PFSK-1 (cell line): Measurements from ENCODE around the gene SPNS3.

ENCODE experiments used
- FOXP2 ChIP-seq: optimal IDR thresholded peaks from 2 replicates; pipeline ENCODE3; 2011; ENCODE audit warnings: borderline replicate concordance, control low read depth, inconsistent platforms; ENCODE audit not compliant: insufficient read depth; ENCODE audit errors: extremely low read length, extremely low read depth
- POLR2AphosphoS5 ChIP-seq: IDR thresholded peaks from 2 replicates; pipeline ENCODE4 v1.6.1; 2012; ENCODE audit warnings: low read depth, mild to moderate bottlenecking, control low read depth, low read length, moderate library complexity
- REST ChIP-seq, 2 experiments: IDR thresholded peaks; 2 replicates each; pipeline versions ENCODE4 v1.6.1 to v1.8.0; 2011 to 2012; ENCODE audit warnings: low read depth in 2 of 2, low read length in 2 of 2, control low read depth in 1 of 2, inconsistent platforms in 1 of 2, mild to moderate bottlenecking in 1 of 2, moderate library complexity in 1 of 2; ENCODE audit not compliant: insufficient read depth in 1 of 2
- SIN3A ChIP-seq: IDR thresholded peaks from 2 replicates; pipeline ENCODE4 v1.6.1; 2012; ENCODE audit warnings: mild to moderate bottlenecking, low read length, moderate library complexity, borderline replicate concordance; ENCODE audit not compliant: insufficient read depth
- TAF1 ChIP-seq: IDR thresholded peaks from 2 replicates; pipeline ENCODE4 v1.6.1; 2012; ENCODE audit warnings: low read length, control low read depth, borderline replicate concordance; ENCODE audit not compliant: insufficient read depth

SPNS3 gene

GRCh38 chr17:4440021-4440420 lies 6.3 kb downstream of the SPNS3 start:
- TF ChIP-seq SIN3A (no peak), FOXP2 (no peak), TAF1 (no peak), POLR2AphosphoS5 (no peak), REST (IDR thresholded peaks at IDR 0.05; ENCODE audit: insufficient read depth in 1 of 2, low read depth in 2 of 2, low read length in 2 of 2) (no peak)

- TF ChIP-seq POLR2AphosphoS5 (no peak), TAF1 (no peak), REST (IDR thresholded peaks at IDR 0.05; ENCODE audit: insufficient read depth in 1 of 2, low read depth in 2 of 2, low read length in 2 of 2) (no peak), FOXP2 (no peak), SIN3A (no peak)
Measured at GRCh38 chr17:4440690-4441686, 7.2 kb downstream of the SPNS3 start.

DNA sequence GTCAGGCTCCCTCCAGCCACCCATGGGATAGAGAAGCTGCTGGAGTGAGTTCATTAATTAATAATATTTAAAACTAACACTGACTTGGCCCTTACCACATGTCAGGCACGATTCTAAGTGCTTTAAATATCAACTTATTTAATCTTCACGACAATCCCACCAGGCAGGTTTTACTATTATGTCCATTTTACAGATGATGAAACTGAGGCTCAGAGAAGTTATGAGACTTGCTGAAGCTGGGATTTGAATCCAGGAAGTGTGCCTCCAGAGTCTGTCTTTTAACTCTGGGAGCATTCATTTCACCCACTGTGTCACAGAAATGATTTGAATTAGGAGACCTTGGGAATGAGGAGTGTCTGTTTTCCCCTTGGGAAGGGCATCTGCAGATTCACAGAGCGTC lies 8.8 kb downstream of the SPNS3 start:
- TF ChIP-seq POLR2AphosphoS5 (no peak), SIN3A (no peak), REST (IDR thresholded peaks at IDR 0.05; ENCODE audit: insufficient read depth in 1 of 2, low read depth in 2 of 2, low read length in 2 of 2) (no peak), TAF1 (no peak), FOXP2 (no peak)

GRCh38 chr17:4443476-4443875 lies 9.7 kb downstream of the SPNS3 start:
- no peak for TF ChIP-seq FOXP2
- no peak for TF ChIP-seq TAF1
- TF ChIP-seq POLR2AphosphoS5, result no peak
- TF ChIP-seq SIN3A, result no peak
- no peak for TF ChIP-seq REST (IDR thresholded peaks at IDR 0.05; ENCODE audit: insufficient read depth in 1 of 2, low read depth in 2 of 2, low read length in 2 of 2)
